ENCODE results near the gene FNBP1.
A peak's percentile ranks its signal among the peaks of the same experiment; 100 is the strongest.
"Not testable (repeated sequence)": the region's sequence is repeated elsewhere in the genome, so short reads cannot be mapped to it uniquely, and the experiment has no call there.

The FNBP1 gene

DNA sequence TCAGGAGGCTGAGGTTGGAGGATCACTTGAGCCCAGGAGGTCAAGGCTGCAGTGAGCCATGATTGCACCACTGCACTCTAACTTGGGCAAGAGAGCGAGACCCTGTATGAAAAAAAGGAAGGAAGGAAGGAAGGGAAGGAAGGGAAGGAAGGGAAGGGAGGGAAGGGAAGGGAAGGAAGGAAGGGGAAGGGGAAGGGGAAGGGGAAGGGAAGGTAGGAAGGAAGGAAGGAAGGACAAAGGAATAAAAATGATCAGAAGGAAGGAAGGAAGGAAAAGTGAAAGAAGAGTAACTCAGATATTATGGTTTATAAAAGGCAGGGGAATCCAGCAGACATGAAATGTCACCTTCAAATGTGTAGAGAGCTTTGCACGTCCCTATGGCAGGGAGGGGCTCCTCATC is 143.4 kb downstream of the FNBP1 start:
- Histone ChIP-seq H3K4me3 (no peak overlapping the region), H3K9ac (no peak overlapping the region), H3K4me1 (peaks cover 19% of the 10 kb centered on the region), H3K27me3 (no peaks in the 10 kb centered on the region), H3K9me3 (no peaks in the 10 kb centered on the region), H4K20me1 (no peaks in the 10 kb centered on the region), H3K4me2 (no peak overlapping the region), H3K27ac (no peak overlapping the region), H3K36me3 (peaks cover 17% of the 10 kb centered on the region; the same call in 1 of the 2 replicates)
- TF ChIP-seq Cebpa-rat (IDR thresholded peaks at IDR 0.05), result no peak

DNA sequence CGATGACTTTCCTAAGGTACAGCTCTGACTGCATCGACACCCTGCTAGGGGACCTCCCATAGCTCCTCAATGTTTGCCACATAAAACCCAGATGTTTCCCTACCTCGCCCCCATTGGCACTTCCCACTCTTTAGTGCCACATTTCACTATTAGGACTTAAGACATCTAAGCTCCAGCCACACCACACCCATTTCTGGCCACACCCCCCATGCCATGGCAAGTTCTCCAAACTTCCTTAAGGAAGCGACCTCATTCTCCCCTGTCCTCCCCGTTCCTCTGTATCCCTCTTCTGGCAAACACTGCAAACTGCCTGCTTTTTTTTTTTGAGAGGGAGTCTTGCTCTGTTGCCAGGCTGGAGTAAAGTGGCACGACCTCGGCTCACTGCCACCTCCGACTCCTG is 144.8 kb downstream of the FNBP1 start:
- no peak overlapping the region for H3K4me3 ChIP-seq
- H4K20me1 ChIP-seq, result no peaks in the 10 kb centered on the region
- peaks cover 33% of the 10 kb centered on the region for H3K4me1 ChIP-seq
- no peak overlapping the region for H3K27ac ChIP-seq
- no peak overlapping the region for H3K9ac ChIP-seq
- H3K27me3 ChIP-seq, result no peaks in the 10 kb centered on the region
- TF ChIP-seq Cebpa-rat (IDR thresholded peaks at IDR 0.05), result no peak
- H3K4me2 ChIP-seq, result peak overlapping the region; percentile 6; the same call in 1 of the 2 replicates
- H3K36me3 ChIP-seq, result peaks cover 17% of the 10 kb centered on the region; the same call in 1 of the 2 replicates
- no peaks in the 10 kb centered on the region for H3K9me3 ChIP-seq

DNA sequence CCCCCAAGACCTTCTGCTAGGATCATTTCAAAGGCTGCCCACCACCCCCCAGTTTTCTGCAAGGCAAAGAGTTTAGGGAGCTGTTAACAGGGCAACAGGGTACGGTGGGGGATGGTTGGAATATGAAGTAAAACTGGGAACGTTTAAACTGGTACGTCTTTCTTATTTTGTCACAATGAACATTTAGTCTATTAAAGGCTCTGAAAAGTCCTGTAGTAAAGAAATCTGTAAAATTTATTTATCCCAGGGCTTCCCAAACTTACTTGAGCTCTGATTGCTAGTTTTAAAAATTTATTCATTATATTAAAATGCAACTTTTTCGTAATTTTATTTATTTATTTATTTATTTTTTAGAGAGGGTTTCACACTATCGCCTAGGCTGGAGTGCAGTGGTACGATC is 145.7 kb downstream of the FNBP1 start:
- Histone ChIP-seq H3K4me3 (no peak overlapping the region), H3K4me2 (no peak overlapping the region), H3K27me3 (no peaks in the 10 kb centered on the region), H3K36me3 (peaks cover 17% of the 10 kb centered on the region; the same call in 1 of the 2 replicates), H3K4me1 (peaks cover 42% of the 10 kb centered on the region), H3K27ac (no peak overlapping the region), H4K20me1 (no peaks in the 10 kb centered on the region), H3K9me3 (no peaks in the 10 kb centered on the region), H3K9ac (no peak overlapping the region)
- no peak for TF ChIP-seq Cebpa-rat (IDR thresholded peaks at IDR 0.05)

DNA sequence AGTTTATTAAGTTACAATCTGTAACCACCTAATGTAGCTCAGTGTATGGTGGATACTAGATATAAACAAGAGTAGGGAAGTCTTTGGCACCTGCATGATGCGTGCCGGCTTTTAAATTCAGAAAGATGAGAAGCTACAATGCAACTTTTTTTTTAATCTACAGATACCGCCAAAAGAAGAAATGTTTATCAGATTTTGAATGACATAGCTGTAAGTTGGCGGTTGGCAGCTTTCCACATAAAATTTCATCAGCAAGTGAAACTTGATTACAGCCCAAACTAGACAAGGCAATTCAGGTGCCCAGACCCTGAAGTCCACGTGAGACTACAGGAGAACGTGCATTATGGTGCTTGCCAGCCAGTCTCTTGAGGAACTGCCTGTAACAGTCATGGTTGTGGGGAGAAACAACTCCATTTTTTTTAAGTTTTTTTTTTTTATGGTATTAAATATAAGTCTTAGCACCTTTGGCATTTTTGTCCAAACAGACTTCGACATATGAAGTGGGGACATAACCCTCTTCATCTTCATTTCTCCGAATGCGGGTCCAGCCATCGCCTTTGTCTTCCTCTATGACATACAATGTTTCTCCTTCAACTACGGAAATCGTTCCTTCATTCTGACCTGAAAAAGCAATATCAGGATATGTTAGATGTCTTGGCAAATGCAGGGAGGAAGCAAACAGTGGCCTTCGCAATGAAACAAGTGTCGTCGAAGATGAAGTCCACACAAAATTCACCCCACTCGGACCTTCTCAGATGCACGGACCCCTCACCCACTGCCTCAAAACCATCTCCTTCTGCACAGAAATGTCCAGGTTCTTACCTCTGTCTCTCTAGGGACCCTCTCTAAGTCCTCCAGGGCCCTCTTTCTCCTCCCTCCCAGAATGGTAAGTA is 147.4 kb downstream of the FNBP1 start:
- TF ChIP-seq Cebpa-rat (IDR thresholded peaks at IDR 0.05), result no peak
- H3K4me2 ChIP-seq, result no peak overlapping the region
- peaks cover 13% of the 10 kb centered on the region; the same call in 1 of the 2 replicates for H3K36me3 ChIP-seq
- no peaks in the 10 kb centered on the region for H3K27me3 ChIP-seq
- H3K27ac ChIP-seq, result no peak overlapping the region
- no peak overlapping the region for H3K9ac ChIP-seq
- peaks cover 59% of the 10 kb centered on the region for H3K4me1 ChIP-seq
- H4K20me1 ChIP-seq, result no peaks in the 10 kb centered on the region
- H3K4me3 ChIP-seq, result no peak overlapping the region
- no peaks in the 10 kb centered on the region for H3K9me3 ChIP-seq

DNA sequence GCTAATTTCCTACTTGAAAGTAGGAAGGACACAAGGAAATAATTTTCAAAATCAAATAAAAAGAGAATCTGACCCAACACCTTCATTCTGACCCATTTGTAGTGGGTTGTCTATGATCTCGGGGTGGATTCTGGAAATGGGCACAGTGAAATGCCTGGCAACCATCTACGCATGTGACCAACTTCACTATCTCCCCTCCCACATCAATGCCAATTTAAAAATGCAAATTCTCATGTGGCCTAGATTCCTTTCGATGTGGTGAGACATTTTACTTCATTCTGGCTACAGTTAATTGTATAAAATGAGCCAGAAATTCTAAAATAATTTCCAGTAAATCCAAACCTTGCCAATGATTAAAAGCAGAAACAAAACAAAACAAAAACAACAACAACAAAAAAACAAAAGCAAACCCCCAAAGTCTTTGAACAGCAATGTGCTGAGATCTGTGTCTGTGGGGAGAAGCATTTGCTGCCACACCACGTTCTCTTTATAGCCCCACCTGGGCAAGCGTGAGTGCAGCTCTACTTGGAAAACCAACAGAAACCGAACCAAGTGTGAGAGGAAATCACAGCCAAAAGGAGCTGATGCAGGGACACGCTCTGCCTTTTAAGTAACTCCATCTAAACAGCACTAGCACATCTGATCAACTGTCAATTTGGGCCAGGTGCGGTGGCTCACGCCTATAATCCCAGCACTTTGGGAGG is 148.7 kb downstream of the FNBP1 start:
- Histone ChIP-seq H3K36me3 (0 out of 2 replicates have a peak, but pooled peaks cover 6% of the 10 kb centered on the region), H3K4me2 (peak overlapping the region; percentile 56), H3K9ac (peak overlapping the region; percentile 27; the same call in 1 of the 2 replicates), H3K27ac (peak overlapping the region; percentile 53; the same call in 1 of the 2 replicates), H3K4me1 (peaks cover 71% of the 10 kb centered on the region), H3K9me3 (no peaks in the 10 kb centered on the region), H4K20me1 (no peaks in the 10 kb centered on the region), H3K4me3 (no peak overlapping the region), H3K27me3 (no peaks in the 10 kb centered on the region)
- no peak for TF ChIP-seq Cebpa-rat (IDR thresholded peaks at IDR 0.05)

DNA sequence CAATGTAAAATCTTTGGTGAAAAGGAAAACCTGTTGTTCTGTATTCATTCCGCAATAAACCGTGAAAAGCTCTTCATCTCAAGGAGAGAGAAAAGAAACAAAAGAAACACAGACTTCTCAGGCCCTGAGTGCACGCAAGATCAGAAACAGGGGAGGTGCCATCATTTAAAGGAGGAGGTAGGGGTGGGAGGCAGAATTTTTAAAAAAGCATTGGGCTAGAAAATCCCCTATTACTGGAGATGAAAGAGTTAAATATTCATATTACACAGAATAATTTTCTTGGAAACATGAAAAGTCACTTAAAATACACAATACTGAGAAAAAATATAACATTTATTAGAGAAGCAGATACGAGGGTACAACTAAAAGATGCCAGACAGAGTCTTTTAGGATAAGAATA is 151.4 kb downstream of the FNBP1 start:
- Histone ChIP-seq H3K36me3 (no peaks in the 10 kb centered on the region), H3K4me2 (peak overlapping the region; percentile 94), H3K4me3 (no peak overlapping the region), H4K20me1 (no peaks in the 10 kb centered on the region), H3K27me3 (no peaks in the 10 kb centered on the region), H3K27ac (no peak overlapping the region), H3K4me1 (peaks cover 87% of the 10 kb centered on the region), H3K9me3 (no peaks in the 10 kb centered on the region), H3K9ac (no peak overlapping the region; the same call in 1 of the 2 replicates)
- no peak for TF ChIP-seq Cebpa-rat (IDR thresholded peaks at IDR 0.05)

DNA sequence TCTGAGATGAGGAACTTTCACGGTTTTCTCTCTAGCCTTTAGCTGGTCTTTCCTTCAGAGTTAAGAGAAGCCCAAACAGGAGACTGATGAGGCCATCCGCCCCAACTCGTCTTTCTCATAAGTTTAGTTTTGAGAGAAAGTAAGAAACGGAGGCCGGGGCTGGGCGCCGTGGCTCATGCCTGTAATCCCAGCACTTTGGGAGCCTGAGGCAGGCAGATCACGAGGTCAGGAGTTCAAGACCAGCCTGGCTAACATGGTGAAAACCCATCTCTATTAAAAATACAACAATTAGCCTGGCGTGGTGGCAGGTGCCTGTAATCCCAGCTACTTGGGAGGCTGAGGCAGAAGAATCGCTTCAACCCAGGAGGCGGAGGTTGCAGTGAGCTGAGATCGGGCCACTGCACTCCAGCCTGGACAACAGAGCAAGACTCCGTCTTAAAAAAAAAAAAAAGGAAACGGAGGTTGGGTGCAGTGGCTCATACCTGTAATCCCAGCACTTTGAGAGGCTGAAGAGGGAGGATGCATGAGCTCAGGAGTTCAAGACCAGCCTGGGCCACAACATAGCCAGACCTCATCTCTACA is 152.2 kb downstream of the FNBP1 start:
- peak overlapping the region; percentile 94 for H3K4me2 ChIP-seq
- H3K36me3 ChIP-seq, H3K9me3 ChIP-seq, H3K27me3 ChIP-seq, H4K20me1 ChIP-seq: not testable (repeated sequence)
- peaks cover 94% of the 10 kb centered on the region for H3K4me1 ChIP-seq
- H3K27ac ChIP-seq, result peak overlapping the region; percentile 76
- peak overlapping the region; percentile 47; the same call in 1 of the 2 replicates for H3K9ac ChIP-seq
- H3K4me3 ChIP-seq, result peak overlapping the region; percentile 45; the same call in 1 of the 2 replicates

DNA sequence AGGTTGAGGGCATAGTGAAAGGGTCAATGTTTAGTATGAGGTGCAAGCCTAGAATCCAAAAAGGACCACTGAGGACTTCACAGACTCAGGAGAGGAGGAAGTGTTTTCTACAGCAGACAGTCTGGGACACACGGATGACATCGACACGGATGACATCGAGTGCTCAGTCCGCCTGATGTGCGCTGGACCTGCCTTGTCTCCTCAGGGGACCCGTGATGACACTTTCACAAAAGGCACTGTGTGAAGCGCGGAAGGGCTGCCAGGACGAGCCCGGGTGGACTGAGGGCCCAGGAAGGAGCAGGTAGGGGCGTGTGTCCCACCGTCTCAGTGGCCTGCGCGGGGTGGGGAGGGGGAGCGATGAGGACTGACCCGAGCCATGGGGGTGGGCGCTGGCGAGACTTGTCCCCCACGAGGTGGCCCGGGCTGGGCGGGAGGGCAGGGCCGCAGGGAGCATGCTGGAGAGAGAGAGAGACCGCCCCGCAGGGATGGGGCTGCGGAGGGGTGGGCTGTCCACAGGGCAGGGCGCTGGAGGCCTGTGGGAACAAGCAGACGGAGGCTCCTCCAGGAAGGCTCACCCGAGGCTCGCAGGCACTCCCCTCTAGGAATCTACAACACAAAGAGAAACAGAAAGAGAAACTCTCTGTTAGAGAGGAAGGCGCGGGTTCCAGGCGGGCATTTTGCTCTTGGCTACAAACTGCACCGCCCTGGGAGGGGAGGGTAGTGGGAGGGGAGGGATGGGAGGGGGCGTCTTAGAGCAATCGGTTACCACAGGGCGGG is 152.9 kb downstream of the FNBP1 start:
- H3K4me1 ChIP-seq, result peaks cover 99% of the 10 kb centered on the region
- H3K27me3 ChIP-seq, result no peaks in the 10 kb centered on the region
- no peak for TF ChIP-seq Cebpa-rat (IDR thresholded peaks at IDR 0.05)
- H3K9me3 ChIP-seq, result no peaks in the 10 kb centered on the region
- no peaks in the 10 kb centered on the region for H3K36me3 ChIP-seq
- H3K27ac ChIP-seq, result peak overlapping the region; percentile 76
- H4K20me1 ChIP-seq, result no peaks in the 10 kb centered on the region
- H3K9ac ChIP-seq, result peak overlapping the region; percentile 47; the same call in 1 of the 2 replicates
- peak overlapping the region; percentile 94 for H3K4me2 ChIP-seq
- peak overlapping the region; percentile 45; the same call in 1 of the 2 replicates for H3K4me3 ChIP-seq
